NCI-H1105 (cell line): Measurements from ENCODE around the gene DLGAP1.
A peak's percentile ranks its signal among the peaks of the same experiment; 100 is the strongest.

Experiments
- DNase-seq: peaks from one replicate; lab custom pipeline; 2025; lab: John Stamatoyannopoulos, UW

The DLGAP1 gene

GRCh38 chr18:3449512-3450011 lies 1005.5 kb downstream of the DLGAP1 start:
- no peak for DNase-seq

DNA sequence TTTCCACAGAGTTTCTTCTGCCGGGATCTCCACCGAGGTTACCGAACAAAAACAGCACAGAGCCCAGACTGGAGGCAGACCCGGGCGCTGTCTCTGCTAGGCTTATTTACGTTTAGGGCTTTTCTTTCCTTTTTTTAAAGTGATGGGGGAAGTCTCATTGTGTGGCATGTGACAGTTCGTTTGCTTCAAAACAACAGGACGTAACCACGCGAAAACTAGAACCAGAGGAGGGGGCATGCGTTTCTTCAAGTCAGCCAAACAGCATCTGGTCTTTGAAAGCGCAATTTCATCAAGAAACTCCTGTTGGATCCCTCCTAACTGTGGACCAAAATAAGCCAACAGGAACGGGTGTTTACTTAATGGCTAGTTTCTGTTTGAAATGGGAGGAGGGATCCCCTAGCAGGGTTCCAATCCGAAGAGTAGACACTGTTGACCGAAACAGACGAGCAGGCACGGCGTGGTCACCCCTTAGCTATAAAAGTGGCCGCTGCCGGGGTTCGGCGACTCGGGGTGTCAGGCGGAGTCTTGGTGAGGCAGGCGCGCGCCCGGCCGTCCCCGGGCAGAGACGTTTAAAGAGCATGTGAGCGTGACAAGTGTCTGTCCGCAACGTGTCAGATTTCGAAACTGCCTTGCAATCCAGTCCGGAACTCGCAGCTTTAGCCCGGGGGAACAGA lies 1006.1 kb downstream of the DLGAP1 start:
- no peak for DNase-seq

- DNase-seq, result peak; percentile 75
Measured at GRCh38 chr18:3447895-3448837, 1006.9 kb downstream of the DLGAP1 start.

GRCh38 chr18:3447068-3447894 lies 1007.8 kb downstream of the DLGAP1 start:
- DNase-seq, result no peak
